Natural killer cell (primary cell): ENCODE measurements around the gene CD3G. TPM values are rescaled to one million over a fixed set of nuclear protein-coding genes. Genes with fewer than 3 reads are reported as not detected.

Experiments
- ATAC-seq, 3 donors: fragments of 150-1000 bp in 2 of 3; fragments of 200-7000 bp in 1 of 3; cut with Tn5 transposase; 1 replicate in 1 of 3; 2 replicates in 2 of 3; pipeline ENCODE4 v1.10.0; 2021; ENCODE audit warnings: mild to moderate bottlenecking in 2 of 3, moderate library complexity in 2 of 3
- DNase-seq, 2 donors: peaks; one replicate each; pipeline versions ENCODE4 v3.0.0 to v3.0.0-alpha.2; 2013 to 2021; ENCODE audit warnings: mixed read lengths in 1 of 2
- H3K27ac ChIP-seq: one replicate; pipeline ENCODE4 v1.5.1; 2013; ENCODE audit warnings: mild to moderate bottlenecking, low read length
- H3K27me3 ChIP-seq: one replicate; pipeline ENCODE4 v1.6.1; 2013; ENCODE audit warnings: low read length; ENCODE audit not compliant: control insufficient read depth, insufficient read depth
- H3K36me3 ChIP-seq: one replicate; pipeline ENCODE4 v1.6.1; 2013; ENCODE audit warnings: low read length; ENCODE audit not compliant: control insufficient read depth, insufficient read depth
- H3K4me1 ChIP-seq: one replicate; pipeline ENCODE4 v1.6.1; 2013; ENCODE audit warnings: low read length; ENCODE audit not compliant: control insufficient read depth, insufficient read depth
- H3K4me3 ChIP-seq: one replicate; pipeline ENCODE4 v1.5.1; 2013; ENCODE audit warnings: low read length
- H3K9me3 ChIP-seq: one replicate; pipeline ENCODE4 v1.6.1; 2013; ENCODE audit warnings: low read length; ENCODE audit not compliant: control insufficient read depth, insufficient read depth
- H3K27ac Mint-ChIP-seq, 2 donors: one replicate each; pipeline ENCODE4 v1.8.0; 2022; ENCODE audit warnings: mild to moderate bottlenecking in 2 of 2, mixed read lengths in 2 of 2, moderate library complexity in 1 of 2
- H3K27me3 Mint-ChIP-seq, 2 donors: one replicate each; pipeline ENCODE4 v1.8.0; 2022; ENCODE audit warnings: low read depth in 2 of 2, mixed read lengths in 2 of 2
- H3K36me3 Mint-ChIP-seq: one replicate; pipeline ENCODE4 v1.8.0; 2022; ENCODE audit warnings: mixed read lengths
- H3K4me1 Mint-ChIP-seq, 2 donors: one replicate each; pipeline ENCODE4 v1.8.0; 2022; ENCODE audit warnings: mixed read lengths in 2 of 2
- H3K4me3 Mint-ChIP-seq: one replicate; pipeline ENCODE4 v1.8.0; 2022; ENCODE audit warnings: mild to moderate bottlenecking, moderate library complexity, mixed read lengths
- H3K9me3 Mint-ChIP-seq, 2 donors: one replicate each; pipeline ENCODE4 v1.8.0; 2022; ENCODE audit warnings: mixed read lengths in 2 of 2
- WGBS: methylation state at CpG from one replicate; pipeline ENCODE4 v1.1.7; 2013; ENCODE audit warnings: missing lambda C conversion rate; ENCODE audit not compliant: insufficient coverage; 5-methylcytosine and 5-hydroxymethylcytosine counted together
- intact Hi-C: fragments of 100-400 bp; cut with micrococcal nuclease; formaldehyde crosslinking; loops from one replicate; pipeline ENCODE4 v1.14.2; 2022
- total RNA-seq, 4 donors: library from RNA; stranded (reverse); fragments of 120-200 nt in 1 of 4; gene quantifications; one replicate each; pipeline versions ENCODE4 v1.2.3 to v1.2.4, GENCODE V29; 2013 to 2022
- TF ChIP-seq, protein P1 (sequence below): fragments of 200-600 bp; IDR thresholded peaks from one replicate; pipeline ENCODE4 v1.8.0; 2022; ENCODE audit warnings: antibody characterized with exemption

CD3G gene
- total RNA-seq, 3 donors from 2014 or later (not counting 1 experiment from before 2014, with no cell fraction given), result 7.6 to 52.1 (median 8.2) TPM

DNA sequence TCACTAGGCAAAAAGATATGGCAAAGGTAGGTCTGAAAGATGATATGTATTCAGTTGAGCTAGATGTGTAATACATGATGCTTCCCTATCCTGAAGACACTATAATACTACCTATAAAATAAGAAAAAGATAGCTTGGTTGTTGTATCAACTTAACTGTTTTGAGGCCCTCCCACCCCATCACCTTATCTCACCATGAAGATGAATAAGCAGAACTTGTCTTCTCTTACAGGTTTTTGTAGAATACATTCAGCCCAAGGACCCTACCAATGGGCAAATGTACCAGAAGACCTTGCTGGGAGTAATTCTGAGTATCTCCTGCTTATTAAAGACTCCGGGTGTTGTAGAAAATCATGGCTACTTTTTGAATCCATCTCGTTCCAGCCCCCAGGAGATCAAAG is 29.1 kb downstream of the CD3G start:
- H3K9me3 Mint-ChIP-seq, result no peaks in the 10 kb centered on the region
- no peak for ATAC-seq
- Histone ChIP-seq H3K9me3 (no peaks in the 10 kb centered on the region), H3K27me3 (no peaks in the 10 kb centered on the region), H3K27ac (no peak overlapping the region), H3K4me1 (no peaks in the 10 kb centered on the region), H3K4me3 (no peak overlapping the region), H3K36me3 (peaks cover 83% of the 10 kb centered on the region)
- TF ChIP-seq, protein P1, sequence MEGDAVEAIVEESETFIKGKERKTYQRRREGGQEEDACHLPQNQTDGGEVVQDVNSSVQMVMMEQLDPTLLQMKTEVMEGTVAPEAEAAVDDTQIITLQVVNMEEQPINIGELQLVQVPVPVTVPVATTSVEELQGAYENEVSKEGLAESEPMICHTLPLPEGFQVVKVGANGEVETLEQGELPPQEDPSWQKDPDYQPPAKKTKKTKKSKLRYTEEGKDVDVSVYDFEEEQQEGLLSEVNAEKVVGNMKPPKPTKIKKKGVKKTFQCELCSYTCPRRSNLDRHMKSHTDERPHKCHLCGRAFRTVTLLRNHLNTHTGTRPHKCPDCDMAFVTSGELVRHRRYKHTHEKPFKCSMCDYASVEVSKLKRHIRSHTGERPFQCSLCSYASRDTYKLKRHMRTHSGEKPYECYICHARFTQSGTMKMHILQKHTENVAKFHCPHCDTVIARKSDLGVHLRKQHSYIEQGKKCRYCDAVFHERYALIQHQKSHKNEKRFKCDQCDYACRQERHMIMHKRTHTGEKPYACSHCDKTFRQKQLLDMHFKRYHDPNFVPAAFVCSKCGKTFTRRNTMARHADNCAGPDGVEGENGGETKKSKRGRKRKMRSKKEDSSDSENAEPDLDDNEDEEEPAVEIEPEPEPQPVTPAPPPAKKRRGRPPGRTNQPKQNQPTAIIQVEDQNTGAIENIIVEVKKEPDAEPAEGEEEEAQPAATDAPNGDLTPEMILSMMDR, result no peak
- no peaks in the 10 kb centered on the region for H3K4me1 Mint-ChIP-seq
- no peak for DNase-seq
- 100% methylated on average over 2 of the region's 2 CpGs for WGBS
- no peaks in the 10 kb centered on the region for H3K27me3 Mint-ChIP-seq
- no peak overlapping the region for H3K4me3 Mint-ChIP-seq
- peaks cover 59% of the 10 kb centered on the region for H3K36me3 Mint-ChIP-seq
- intact Hi-C loops, result no loop called here
- no peak overlapping the region for H3K27ac Mint-ChIP-seq

DNA sequence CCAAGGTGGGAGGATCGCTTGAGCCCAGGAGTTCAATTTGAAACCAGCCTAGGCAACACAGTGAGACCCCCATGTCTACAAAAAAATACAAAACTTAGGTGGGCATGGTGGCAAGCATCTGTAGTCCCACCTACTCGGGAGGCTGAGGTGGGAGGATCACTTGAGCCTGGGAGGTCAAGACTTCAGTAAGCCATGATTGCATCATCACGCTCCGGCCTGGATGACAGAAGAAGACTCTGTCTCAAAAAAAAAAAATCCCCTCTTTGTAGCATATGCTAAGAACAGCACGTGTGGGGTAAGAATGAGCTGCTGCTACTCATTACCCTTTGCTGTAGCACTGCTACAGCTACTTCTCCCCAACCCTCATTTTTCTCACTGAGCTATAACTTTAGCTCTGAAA is 29.7 kb downstream of the CD3G start:
- intact Hi-C loops, result no loop called here
- Histone ChIP-seq H3K9me3 (no peaks in the 10 kb centered on the region), H3K27me3 (no peaks in the 10 kb centered on the region), H3K36me3 (peaks cover 83% of the 10 kb centered on the region), H3K4me3 (no peak overlapping the region), H3K27ac (no peak overlapping the region), H3K4me1 (no peaks in the 10 kb centered on the region)
- WGBS, result 100% methylated on average over 5 of the region's 5 CpGs
- no peak overlapping the region for H3K4me3 Mint-ChIP-seq
- H3K27ac Mint-ChIP-seq, result no peak overlapping the region
- H3K27me3 Mint-ChIP-seq, result no peaks in the 10 kb centered on the region
- no peaks in the 10 kb centered on the region for H3K4me1 Mint-ChIP-seq
- TF ChIP-seq, protein P1, result no peak
- DNase-seq (no peak), ATAC-seq (no peak)
- H3K9me3 Mint-ChIP-seq, result no peaks in the 10 kb centered on the region
- peaks cover 53% of the 10 kb centered on the region for H3K36me3 Mint-ChIP-seq

DNA sequence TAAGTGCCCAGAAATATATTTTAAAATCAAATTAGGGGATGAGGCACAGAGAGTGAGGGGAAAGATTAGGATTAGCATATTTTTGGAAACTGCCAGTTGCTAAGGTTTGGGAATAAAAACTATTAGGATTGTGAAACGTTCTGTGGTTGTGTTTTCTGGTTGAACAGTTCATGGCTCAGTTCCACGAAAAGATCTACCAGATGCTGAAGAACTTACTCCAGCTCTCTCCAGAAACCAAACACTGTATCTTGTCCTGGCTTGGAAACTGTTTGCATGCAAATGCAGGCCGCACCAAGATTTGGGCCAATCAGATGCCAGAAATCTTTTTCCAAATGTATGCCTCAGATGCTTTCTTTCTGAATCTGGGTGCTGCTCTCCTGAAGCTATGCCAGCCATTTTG is 30.6 kb downstream of the CD3G start:
- H3K36me3 ChIP-seq, result peaks cover 83% of the 10 kb centered on the region
- Mint-ChIP-seq H3K36me3 (peaks cover 53% of the 10 kb centered on the region), H3K27ac (no peak overlapping the region), H3K9me3 (no peaks in the 10 kb centered on the region), H3K4me3 (no peak overlapping the region), H3K4me1 (no peaks in the 10 kb centered on the region), H3K27me3 (no peaks in the 10 kb centered on the region)
- no peaks in the 10 kb centered on the region for H3K4me1 ChIP-seq
- intact Hi-C loops, result no loop called here
- TF ChIP-seq, protein P1, result no peak
- no peak for DNase-seq
- H3K4me3 ChIP-seq, result no peak overlapping the region
- H3K27ac ChIP-seq, result no peak overlapping the region
- no peak for ATAC-seq
- H3K9me3 ChIP-seq, result no peaks in the 10 kb centered on the region
- 87% methylated on average over 3 of the region's 3 CpGs for WGBS
- no peaks in the 10 kb centered on the region for H3K27me3 ChIP-seq

DNA sequence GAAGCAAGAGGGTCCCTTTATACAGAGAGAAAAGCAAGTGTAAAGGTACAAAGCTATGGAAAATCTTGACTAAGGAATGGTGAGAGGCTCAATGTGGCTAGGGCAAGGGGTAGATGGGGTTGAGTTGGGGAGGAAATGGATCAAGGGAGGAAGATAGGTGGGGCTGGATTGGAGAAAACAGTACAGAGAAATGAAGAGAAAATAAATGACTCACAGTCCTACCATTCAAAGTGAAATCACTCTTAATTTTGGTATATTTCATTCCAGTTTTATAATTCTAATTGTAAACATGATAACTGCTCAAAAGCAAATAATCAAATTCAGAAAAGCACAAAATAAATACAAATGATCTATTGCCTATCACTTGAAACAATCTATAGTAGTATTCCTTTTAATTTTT is 31.8 kb downstream of the CD3G start:
- peak overlapping the region in 1 of 2 donors; percentile 24 for H3K27ac Mint-ChIP-seq

More for the DNA sequence above, 31.8 kb downstream of the CD3G start:
- Mint-ChIP-seq H3K36me3 (peaks cover 52% of the 10 kb centered on the region), H3K4me3 (no peak overlapping the region), H3K9me3 (no peaks in the 10 kb centered on the region), H3K4me1 (no peaks in the 10 kb centered on the region), H3K27me3 (no peaks in the 10 kb centered on the region)
- no peaks in the 10 kb centered on the region for H3K4me1 ChIP-seq
- no peaks in the 10 kb centered on the region for H3K27me3 ChIP-seq
- no peak for ATAC-seq
- H3K9me3 ChIP-seq, result no peaks in the 10 kb centered on the region
- H3K36me3 ChIP-seq, result peaks cover 85% of the 10 kb centered on the region
- TF ChIP-seq, protein P1, result no peak
- no peak overlapping the region for H3K27ac ChIP-seq
- H3K4me3 ChIP-seq, result no peak overlapping the region
- DNase-seq, result no peak
- intact Hi-C loops, result no loop called here
